ENCODE data around the gene HS6ST1.

Gene HS6ST1

DNA sequence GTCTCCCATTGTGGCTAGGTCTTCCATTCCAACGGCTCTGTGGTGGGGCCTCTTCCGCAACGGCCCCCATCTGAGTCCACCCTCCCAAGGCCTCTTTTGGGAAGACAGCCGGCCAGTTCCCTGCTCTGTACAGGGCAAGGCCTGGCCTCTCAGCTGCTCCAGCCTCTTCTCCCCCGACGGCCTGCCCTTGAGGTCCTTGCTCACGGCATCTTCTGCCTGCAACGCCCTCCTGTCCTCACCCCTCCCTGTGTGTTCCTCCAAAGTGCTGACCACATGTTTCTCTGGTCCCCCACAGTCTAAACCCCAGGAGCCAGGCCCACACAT lies 16.0 kb downstream of the HS6ST1 start:
- Histone ChIP-seq H3K27me3 (replicated peaks) (no peaks in the 10 kb centered on the region), H3K36me3 (replicated peaks) (no peaks in the 10 kb centered on the region), H3K4me3 (ENCODE audit: low read depth, low read length) (no peak overlapping the region), H3K27ac (no peak overlapping the region)
- TF ChIP-seq, protein P1, sequence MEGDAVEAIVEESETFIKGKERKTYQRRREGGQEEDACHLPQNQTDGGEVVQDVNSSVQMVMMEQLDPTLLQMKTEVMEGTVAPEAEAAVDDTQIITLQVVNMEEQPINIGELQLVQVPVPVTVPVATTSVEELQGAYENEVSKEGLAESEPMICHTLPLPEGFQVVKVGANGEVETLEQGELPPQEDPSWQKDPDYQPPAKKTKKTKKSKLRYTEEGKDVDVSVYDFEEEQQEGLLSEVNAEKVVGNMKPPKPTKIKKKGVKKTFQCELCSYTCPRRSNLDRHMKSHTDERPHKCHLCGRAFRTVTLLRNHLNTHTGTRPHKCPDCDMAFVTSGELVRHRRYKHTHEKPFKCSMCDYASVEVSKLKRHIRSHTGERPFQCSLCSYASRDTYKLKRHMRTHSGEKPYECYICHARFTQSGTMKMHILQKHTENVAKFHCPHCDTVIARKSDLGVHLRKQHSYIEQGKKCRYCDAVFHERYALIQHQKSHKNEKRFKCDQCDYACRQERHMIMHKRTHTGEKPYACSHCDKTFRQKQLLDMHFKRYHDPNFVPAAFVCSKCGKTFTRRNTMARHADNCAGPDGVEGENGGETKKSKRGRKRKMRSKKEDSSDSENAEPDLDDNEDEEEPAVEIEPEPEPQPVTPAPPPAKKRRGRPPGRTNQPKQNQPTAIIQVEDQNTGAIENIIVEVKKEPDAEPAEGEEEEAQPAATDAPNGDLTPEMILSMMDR (IDR thresholded peaks at IDR 0.05; ENCODE audit: low read depth, low read length, missing control alignments) = no peak
- in situ Hi-C loops (cut with HindIII; ENCODE audit: low pct_ligation_motif_present, low sequenced_read_pairs) = loop anchor here (25.0 kb wide), 1 partner anchor 435 kb away; no protein-coding TSS in a partner anchor
- DNase-seq = no peak

DNA sequence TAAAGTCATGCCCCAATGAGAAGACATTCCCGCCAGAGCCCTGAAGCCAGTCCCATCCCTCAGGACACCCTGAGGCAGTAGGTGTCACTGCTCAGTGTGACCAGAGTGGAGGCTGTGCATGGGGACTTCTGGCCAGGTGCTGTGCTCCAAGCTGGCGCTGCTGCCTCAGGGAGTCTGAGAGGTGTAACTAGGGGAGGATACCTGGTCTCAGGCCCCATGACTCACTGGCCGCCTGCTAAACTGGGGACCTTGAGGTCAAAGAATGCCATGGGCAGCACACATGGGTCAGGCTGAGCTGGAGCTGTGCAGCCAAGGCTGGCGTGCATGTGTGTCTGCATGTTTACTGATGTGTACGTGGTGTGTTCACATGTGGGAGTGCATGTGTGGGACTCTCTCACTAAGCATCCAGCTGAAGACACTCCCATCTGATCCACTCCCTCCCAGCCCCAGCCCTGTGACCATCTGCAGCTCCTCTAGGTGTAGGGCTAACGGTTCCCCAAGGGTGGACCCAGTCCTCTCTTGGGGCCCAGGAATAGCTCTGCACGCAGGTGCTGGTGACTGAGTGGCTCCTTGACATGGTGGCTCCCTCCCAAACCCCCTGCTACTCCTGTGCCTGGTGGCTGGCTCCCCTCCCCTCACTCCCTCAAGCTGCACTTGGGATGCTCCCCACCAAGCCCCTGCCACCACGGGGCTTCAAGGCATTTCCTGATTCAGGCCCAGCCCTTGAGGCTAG lies 16.5 kb downstream of the HS6ST1 start:
- no peak for DNase-seq
- H3K4me3 ChIP-seq (ENCODE audit: low read depth, low read length) = no peak overlapping the region
- in situ Hi-C loops (cut with HindIII; ENCODE audit: low pct_ligation_motif_present, low sequenced_read_pairs) = loop anchor here (25.0 kb wide), 1 partner anchor 435 kb away; no protein-coding TSS in a partner anchor
- H3K36me3 ChIP-seq (replicated peaks) = no peaks in the 10 kb centered on the region
- peak overlapping the region; percentile 71 for H3K27ac ChIP-seq
- H3K27me3 ChIP-seq (replicated peaks) = no peaks in the 10 kb centered on the region
- TF ChIP-seq, protein P1 (IDR thresholded peaks at IDR 0.05; ENCODE audit: low read depth, low read length, missing control alignments) = no peak

DNA sequence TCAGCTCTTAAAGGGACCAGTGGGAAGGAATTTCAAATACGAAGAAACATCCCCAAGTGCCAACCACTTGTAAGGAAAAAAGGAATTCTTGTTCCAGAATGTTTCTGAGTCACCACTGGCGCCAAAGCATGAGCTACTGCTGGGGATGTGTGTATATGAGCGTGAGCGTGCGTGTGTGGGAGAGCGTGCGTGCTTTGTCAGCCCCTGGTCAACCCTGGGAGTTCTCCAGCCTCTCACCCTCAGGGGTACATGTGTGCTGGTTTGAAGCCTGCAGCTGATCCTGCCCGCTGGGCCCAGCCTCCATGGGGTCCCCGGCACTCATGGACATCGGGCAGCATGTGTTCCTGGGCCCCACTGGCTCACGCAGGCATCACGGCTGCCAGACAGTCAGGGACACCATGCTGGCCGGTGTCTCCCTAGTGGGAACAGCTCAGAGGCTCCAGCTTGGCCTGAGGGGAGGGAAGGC lies 17.1 kb downstream of the HS6ST1 start:
- no peaks in the 10 kb centered on the region for H3K36me3 ChIP-seq (replicated peaks)
- no peak overlapping the region for H3K4me3 ChIP-seq (ENCODE audit: low read depth, low read length)
- peak; percentile 88 for DNase-seq
- in situ Hi-C loops (cut with HindIII; ENCODE audit: low pct_ligation_motif_present, low sequenced_read_pairs) = loop anchor here (25.0 kb wide), 1 partner anchor 436 kb away; no protein-coding TSS in a partner anchor
- peak overlapping the region; percentile 71 for H3K27ac ChIP-seq
- H3K27me3 ChIP-seq (replicated peaks) = no peaks in the 10 kb centered on the region
- TF ChIP-seq, protein P1 (IDR thresholded peaks at IDR 0.05; ENCODE audit: low read depth, low read length, missing control alignments) = no peak

DNA sequence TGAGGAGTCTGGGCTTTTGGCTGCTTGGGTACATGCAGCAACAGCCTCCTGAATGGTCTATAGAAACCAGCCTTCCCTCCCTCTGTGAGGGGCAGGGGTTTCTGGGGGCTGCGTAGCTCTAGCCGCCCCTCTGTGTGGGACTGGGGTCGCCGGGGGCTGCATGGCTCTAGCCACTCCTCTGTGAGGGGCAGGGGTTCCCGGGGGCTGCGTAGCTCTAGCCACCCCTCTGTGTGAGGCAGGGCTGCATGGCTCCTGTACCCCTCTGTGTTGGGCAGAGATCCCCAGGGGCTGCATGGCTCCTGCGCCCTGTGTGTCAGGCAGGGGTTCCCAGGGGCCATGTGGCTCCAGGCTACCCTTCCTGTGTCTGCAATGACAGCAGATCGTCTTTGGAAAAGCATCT lies 17.6 kb downstream of the HS6ST1 start:
- no peaks in the 10 kb centered on the region for H3K36me3 ChIP-seq (replicated peaks)
- H3K27me3 ChIP-seq (replicated peaks) = no peaks in the 10 kb centered on the region
- TF ChIP-seq, protein P1 (IDR thresholded peaks at IDR 0.05; ENCODE audit: low read depth, low read length, missing control alignments) = no peak
- in situ Hi-C loops (cut with HindIII; ENCODE audit: low pct_ligation_motif_present, low sequenced_read_pairs) = loop anchor here (25.0 kb wide), 1 partner anchor 436 kb away; no protein-coding TSS in a partner anchor
- no peak for DNase-seq
- H3K4me3 ChIP-seq (ENCODE audit: low read depth, low read length) = no peak overlapping the region
- H3K27ac ChIP-seq = peak overlapping the region; percentile 56

DNA sequence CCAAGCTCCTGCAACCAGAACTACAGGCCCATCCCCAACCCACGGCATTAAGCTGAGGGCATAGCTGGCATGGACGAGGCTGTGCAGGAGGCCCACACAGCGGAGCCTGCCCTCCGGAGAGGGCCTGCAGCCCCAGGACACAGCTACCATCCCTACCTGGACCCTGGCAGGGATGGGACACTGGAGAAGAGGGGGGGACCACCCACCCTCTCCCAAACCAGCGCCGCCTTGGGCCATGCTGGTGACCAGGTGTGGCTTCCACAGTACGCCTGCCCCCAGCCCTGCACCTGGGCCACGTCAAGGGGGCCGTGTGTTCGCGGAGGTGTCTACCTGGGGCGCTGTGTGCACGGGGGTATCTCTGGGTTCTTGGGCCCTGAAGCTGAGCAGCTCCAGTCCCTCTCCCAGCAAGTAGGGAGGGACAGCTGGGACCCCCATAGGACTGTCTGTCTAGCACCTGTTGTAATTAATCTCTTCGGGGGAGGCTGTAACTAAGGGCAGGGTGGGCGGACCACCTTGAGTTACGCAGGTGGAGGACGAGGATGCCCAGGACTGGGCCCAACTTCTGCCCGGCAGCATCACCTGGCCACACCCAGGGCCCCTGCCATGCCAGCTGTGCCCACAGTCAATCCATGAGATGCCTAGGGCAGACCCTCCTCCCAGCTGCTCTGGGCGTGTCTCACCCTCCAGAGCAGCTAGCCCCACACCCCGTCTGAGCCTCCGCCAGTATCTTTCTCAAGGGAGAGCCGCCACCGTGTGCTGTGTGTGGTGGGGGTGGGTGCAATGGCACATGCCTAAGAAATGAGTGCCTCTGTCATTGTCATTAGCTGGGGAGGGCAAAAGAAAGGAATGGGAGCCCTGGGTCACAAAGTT lies 18.3 kb downstream of the HS6ST1 start:
- DNase-seq = no peak
- H3K27me3 ChIP-seq (replicated peaks) = no peaks in the 10 kb centered on the region
- no peak overlapping the region for H3K27ac ChIP-seq
- in situ Hi-C loops (cut with HindIII; ENCODE audit: low pct_ligation_motif_present, low sequenced_read_pairs) = loop anchor here (25.0 kb wide), 1 partner anchor 437 kb away; no protein-coding TSS in a partner anchor
- TF ChIP-seq, protein P1 (IDR thresholded peaks at IDR 0.05; ENCODE audit: low read depth, low read length, missing control alignments) = no peak
- no peaks in the 10 kb centered on the region for H3K36me3 ChIP-seq (replicated peaks)
- no peak overlapping the region for H3K4me3 ChIP-seq (ENCODE audit: low read depth, low read length)
